ENCODE data around the gene CPZ.

GRCh38 chr4:8570201-8570600 is 22.4 kb upstream of the CPZ start:
- TF ChIP-seq CTCF (tag by site-specific recombination; IDR thresholded peaks at IDR 0.05) (no peak), MYNN (tag by site-specific recombination; IDR thresholded peaks at IDR 0.05; ENCODE audit: borderline replicate concordance) (no peak), SP2 (tag by site-specific recombination; IDR thresholded peaks at IDR 0.05) (no peak), ZNF777 (tag by site-specific recombination; IDR thresholded peaks at IDR 0.05; ENCODE audit: borderline replicate concordance) (no peak), PATZ1 (tag by site-specific recombination; IDR thresholded peaks at IDR 0.05) (no peak), ZBTB49 (tag by site-specific recombination; IDR thresholded peaks at IDR 0.05; ENCODE audit: low read depth) (no peak), ZNF175 (tag by site-specific recombination; IDR thresholded peaks at IDR 0.05) (no peak), OVOL3 (tag by site-specific recombination; IDR thresholded peaks at IDR 0.05) (no peak), ZNF248 (tag by site-specific recombination; IDR thresholded peaks at IDR 0.05) (no peak), KLF17 (tag by site-specific recombination; IDR thresholded peaks at IDR 0.05) (no peak)
- TF ChIP-seq, protein P1, sequence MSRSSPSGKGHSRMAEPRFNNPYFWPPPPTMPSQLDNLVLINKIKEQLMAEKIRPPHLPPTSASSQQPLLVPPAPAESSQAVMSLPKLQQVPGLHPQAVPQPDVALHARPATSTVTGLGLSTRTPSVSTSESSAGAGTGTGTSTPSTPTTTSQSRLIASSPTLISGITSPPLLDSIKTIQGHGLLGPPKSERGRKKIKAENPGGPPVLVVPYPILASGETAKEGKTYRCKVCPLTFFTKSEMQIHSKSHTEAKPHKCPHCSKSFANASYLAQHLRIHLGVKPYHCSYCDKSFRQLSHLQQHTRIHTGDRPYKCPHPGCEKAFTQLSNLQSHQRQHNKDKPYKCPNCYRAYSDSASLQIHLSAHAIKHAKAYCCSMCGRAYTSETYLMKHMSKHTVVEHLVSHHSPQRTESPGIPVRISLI (tag by site-specific recombination; IDR thresholded peaks at IDR 0.05) = no peak

All from HEK293 (cell line).